Neutrophil (primary cell): ENCODE data around the gene CD248.

ENCODE experiments used
- H3K27ac ChIP-seq: fragments of 200-600 bp; sonication (generic); 2 replicates; pipeline ENCODE4 v1.5.1; 2016; ENCODE audit warnings: mild to moderate bottlenecking, moderate library complexity
- H3K27me3 ChIP-seq: fragments of 200-600 bp; sonication (generic); 2 replicates; pipeline ENCODE4 v1.6.0; 2016; ENCODE audit warnings: mild to moderate bottlenecking
- H3K36me3 ChIP-seq: fragments of 200-600 bp; sonication (generic); 2 replicates; pipeline ENCODE4 v1.5.1; 2017
- H3K4me1 ChIP-seq, 2 experiments: fragments of 200-600 bp in 1 of 2; sonication (generic) in 1 of 2; 1 replicate in 1 of 2; 2 replicates in 1 of 2; pipeline versions ENCODE4 v1.5.1 to v1.6.1; 2013 to 2016; ENCODE audit warnings: low read depth in 1 of 2, low read length in 1 of 2, mild to moderate bottlenecking in 1 of 2, moderate library complexity in 1 of 2; ENCODE audit not compliant: control insufficient read depth in 1 of 2, insufficient read depth in 1 of 2
- H3K4me3 ChIP-seq, 2 experiments: fragments of 200-600 bp in 1 of 2; sonication (generic) in 1 of 2; 1 replicate in 1 of 2; 2 replicates in 1 of 2; pipeline ENCODE4 v1.5.1; 2013 to 2016; ENCODE audit warnings: low read depth in 1 of 2, low read length in 1 of 2, mild to moderate bottlenecking in 1 of 2, moderate library complexity in 1 of 2
- H3K9me3 ChIP-seq: fragments of 200-600 bp; sonication (generic); 2 replicates; pipeline ENCODE4 v1.5.1; 2016
- TF ChIP-seq, protein P1 (sequence below): fragments of 200-600 bp; sonication (generic); IDR thresholded peaks from 2 replicates; pipeline ENCODE4 v1.5.1; 2016; ENCODE audit warnings: antibody characterized with exemption

The CD248 gene

DNA sequence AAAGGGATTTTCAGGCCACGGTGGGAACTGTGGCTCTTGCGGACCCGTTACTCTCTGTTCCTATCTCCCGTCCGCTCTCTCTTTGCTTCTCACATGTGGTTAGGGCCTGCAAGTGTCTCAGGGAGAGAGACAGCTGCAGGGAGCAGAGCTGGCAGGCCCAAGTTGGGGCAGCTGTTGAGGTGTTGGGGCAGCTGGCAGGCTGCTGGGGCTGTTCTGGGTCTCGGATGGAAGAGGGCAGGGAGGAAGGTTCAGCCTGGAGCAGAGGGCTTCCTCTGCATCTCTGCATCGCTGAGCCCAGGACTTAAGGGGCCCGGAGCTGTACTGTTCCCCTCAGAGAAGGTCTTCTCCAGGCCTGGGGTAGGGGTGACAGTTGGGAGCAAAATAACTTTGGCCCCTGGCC is 41.4 kb downstream of the CD248 start:
- Histone ChIP-seq H3K9me3 (no peaks in the 10 kb centered on the region), H3K36me3 (peaks cover 68% of the 10 kb centered on the region), H3K4me1 (peaks cover 10 to 15% of the 10 kb centered on the region in 2 experiments), H3K27me3 (peaks cover 32% of the 10 kb centered on the region), H3K27ac (no peak overlapping the region), H3K4me3 (no peak overlapping the region)
- TF ChIP-seq, protein P1, sequence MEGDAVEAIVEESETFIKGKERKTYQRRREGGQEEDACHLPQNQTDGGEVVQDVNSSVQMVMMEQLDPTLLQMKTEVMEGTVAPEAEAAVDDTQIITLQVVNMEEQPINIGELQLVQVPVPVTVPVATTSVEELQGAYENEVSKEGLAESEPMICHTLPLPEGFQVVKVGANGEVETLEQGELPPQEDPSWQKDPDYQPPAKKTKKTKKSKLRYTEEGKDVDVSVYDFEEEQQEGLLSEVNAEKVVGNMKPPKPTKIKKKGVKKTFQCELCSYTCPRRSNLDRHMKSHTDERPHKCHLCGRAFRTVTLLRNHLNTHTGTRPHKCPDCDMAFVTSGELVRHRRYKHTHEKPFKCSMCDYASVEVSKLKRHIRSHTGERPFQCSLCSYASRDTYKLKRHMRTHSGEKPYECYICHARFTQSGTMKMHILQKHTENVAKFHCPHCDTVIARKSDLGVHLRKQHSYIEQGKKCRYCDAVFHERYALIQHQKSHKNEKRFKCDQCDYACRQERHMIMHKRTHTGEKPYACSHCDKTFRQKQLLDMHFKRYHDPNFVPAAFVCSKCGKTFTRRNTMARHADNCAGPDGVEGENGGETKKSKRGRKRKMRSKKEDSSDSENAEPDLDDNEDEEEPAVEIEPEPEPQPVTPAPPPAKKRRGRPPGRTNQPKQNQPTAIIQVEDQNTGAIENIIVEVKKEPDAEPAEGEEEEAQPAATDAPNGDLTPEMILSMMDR = no peak

DNA sequence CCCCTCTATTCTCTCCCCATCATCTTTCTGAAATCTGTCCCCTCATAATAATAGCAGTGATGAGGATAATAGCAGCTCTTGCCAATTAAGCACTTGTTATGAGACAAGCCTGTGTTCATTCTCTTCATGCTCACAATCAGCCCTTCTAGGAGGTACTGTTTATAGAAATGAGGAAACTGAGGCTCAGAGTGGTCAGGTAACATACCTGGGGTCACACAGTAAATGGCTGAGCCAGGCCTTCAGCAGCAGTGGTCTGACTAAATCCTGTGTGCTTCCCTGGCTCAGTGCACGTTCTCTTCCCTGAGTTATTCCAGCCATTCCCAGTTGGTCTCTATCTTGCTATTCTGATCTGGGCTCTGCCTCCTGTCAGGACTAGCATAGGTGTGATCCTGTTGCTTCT is 42.6 kb downstream of the CD248 start:
- no peak overlapping the region for H3K4me3 ChIP-seq
- H3K36me3 ChIP-seq = peaks cover 68% of the 10 kb centered on the region
- H3K4me1 ChIP-seq = peaks cover 22 to 26% of the 10 kb centered on the region in 2 experiments
- no peaks in the 10 kb centered on the region for H3K9me3 ChIP-seq
- TF ChIP-seq, protein P1 = no peak
- peaks cover 20% of the 10 kb centered on the region for H3K27me3 ChIP-seq
- H3K27ac ChIP-seq = no peak overlapping the region

DNA sequence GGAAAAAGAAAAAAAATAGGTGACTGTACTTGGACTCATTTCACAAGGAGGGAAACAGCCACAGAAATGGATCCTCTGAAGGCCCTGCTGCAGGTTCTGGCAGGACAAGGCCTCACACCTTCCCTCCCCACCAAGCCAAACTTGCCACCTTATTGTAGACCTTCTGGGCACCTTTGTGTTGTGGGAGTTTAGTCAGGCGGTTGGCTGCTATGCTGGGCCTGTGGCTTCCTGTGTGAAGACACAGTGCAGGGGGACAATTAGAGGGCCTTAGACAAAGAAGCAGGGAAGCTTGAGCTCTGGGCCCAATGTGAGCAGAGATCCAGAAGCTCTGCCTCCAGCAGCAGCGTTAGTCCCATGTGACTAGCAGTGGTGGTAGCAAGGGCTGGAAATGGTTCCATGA is 44.2 kb downstream of the CD248 start:
- TF ChIP-seq, protein P1 = no peak

DNA sequence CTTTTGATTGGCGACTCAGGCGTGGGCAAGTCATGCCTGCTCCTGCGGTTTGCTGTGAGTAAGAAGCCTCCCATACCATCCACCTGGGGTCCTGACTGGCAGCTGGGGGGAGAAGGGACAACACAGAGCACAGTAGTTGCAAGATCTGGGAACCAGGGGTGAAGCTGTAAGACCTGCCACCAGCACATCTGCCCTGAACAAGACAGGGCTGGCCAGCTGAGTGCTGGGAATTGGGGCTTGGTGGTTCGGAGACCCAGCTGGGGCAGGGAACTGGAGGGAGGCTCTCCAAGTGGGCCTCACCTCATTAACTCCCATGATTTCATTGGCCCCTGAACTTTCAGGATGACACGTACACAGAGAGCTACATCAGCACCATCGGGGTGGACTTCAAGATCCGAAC is 45.0 kb downstream of the CD248 start:
- Histone ChIP-seq H3K36me3 (peaks cover 60% of the 10 kb centered on the region), H3K9me3 (no peaks in the 10 kb centered on the region), H3K4me3 (no peak overlapping the region), H3K4me1 (peaks cover 27 to 31% of the 10 kb centered on the region in 2 experiments), H3K27me3 (peaks cover 2% of the 10 kb centered on the region), H3K27ac (no peak overlapping the region)
- TF ChIP-seq, protein P1 = no peak

More for the DNA sequence above, 44.2 kb downstream of the CD248 start:
- no peaks in the 10 kb centered on the region for H3K9me3 ChIP-seq
- H3K36me3 ChIP-seq = peaks cover 68% of the 10 kb centered on the region
- no peak overlapping the region for H3K27ac ChIP-seq
- peaks cover 27 to 31% of the 10 kb centered on the region in 2 experiments for H3K4me1 ChIP-seq
- H3K27me3 ChIP-seq = peaks cover 6% of the 10 kb centered on the region
- H3K4me3 ChIP-seq = no peak overlapping the region

DNA sequence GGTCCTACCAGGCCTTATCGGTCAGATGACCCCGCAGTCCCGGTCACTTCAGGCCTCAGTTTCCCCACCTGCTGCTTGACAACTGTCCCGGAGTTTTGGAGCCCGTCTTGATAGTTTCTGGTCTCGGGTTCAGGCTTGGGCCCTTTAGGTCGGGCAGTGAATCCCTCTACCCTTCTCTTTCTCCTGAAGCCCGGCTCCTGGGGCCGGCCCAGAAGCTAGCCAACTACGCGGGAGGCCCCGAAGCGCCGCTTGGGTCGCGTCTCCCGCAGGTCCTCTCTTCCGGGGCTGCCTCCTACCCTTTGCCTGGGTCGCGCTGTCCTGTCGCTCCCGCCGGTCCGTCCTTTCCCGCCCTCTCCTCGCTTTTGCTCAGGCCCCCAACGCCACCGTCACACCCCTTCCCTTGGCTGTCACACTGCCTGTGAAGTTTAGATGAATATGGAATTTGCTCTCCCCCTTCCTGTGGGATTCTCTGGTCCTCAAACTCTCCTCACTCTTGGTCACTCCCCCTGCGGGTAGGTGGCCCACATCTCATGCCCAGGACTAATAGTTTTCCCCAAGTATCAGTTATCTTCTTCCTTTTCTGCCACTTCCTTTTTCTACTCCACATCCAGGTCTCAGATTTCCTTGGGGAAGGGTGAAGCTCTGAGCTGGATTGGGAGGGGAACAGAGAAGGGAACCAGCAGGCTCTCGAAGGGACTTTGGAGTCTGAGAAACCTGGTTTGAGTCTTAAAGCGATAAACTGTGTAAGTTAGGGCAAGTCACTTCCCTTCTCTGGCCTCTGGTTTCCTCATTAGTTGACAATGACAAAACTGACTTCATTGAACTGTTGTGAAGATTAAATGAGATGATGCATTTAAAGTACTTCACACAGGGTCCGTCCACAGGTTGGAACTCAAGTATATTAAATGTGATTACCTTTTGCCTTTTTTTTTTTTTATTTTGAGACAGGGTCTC is 47.6 kb downstream of the CD248 start:
- H3K4me3 ChIP-seq = peak overlapping the region; percentile 96 to 97
- H3K27ac ChIP-seq = peak overlapping the region; percentile 87
- peaks cover 7% of the 10 kb centered on the region for H3K27me3 ChIP-seq
- peaks cover 28 to 32% of the 10 kb centered on the region in 2 experiments for H3K4me1 ChIP-seq
- no peaks in the 10 kb centered on the region for H3K9me3 ChIP-seq
- H3K36me3 ChIP-seq = peaks cover 34% of the 10 kb centered on the region
- TF ChIP-seq, protein P1 = peak; percentile 29
